ENCODE data around the gene GPI.

The GPI gene

DNA sequence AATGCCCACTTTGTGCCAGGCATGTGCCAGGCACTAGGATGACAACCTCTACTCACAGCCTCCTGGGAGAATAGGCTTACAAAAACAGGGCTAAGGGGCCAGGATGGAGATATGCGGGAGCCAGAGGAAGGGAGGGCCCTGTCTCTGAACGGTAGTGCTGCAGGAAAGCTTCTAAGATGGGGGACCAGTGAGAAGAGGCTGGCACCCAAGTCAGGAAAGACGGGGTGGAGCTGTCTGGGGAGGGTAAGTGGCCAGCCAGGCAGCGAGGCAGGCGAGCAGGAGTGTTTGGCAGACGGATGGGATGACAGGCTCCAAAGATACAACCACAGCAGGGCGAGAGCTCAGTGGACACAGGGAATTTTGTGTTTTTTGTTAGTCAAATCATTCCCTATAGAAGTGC, 44.7 kb upstream of the GPI start:
- TF ChIP-seq, protein P1, sequence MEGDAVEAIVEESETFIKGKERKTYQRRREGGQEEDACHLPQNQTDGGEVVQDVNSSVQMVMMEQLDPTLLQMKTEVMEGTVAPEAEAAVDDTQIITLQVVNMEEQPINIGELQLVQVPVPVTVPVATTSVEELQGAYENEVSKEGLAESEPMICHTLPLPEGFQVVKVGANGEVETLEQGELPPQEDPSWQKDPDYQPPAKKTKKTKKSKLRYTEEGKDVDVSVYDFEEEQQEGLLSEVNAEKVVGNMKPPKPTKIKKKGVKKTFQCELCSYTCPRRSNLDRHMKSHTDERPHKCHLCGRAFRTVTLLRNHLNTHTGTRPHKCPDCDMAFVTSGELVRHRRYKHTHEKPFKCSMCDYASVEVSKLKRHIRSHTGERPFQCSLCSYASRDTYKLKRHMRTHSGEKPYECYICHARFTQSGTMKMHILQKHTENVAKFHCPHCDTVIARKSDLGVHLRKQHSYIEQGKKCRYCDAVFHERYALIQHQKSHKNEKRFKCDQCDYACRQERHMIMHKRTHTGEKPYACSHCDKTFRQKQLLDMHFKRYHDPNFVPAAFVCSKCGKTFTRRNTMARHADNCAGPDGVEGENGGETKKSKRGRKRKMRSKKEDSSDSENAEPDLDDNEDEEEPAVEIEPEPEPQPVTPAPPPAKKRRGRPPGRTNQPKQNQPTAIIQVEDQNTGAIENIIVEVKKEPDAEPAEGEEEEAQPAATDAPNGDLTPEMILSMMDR (IDR thresholded peaks at IDR 0.05; ENCODE audit: low read depth, low read length): no peak
- H3K4me3 ChIP-seq (replicated peaks in 1 of 2; ENCODE audit: low read depth in 2 of 2, low read length in 2 of 2): no peak overlapping the region
- no peak for DNase-seq (ENCODE audit: low read depth in 2 of 2)

DNA sequence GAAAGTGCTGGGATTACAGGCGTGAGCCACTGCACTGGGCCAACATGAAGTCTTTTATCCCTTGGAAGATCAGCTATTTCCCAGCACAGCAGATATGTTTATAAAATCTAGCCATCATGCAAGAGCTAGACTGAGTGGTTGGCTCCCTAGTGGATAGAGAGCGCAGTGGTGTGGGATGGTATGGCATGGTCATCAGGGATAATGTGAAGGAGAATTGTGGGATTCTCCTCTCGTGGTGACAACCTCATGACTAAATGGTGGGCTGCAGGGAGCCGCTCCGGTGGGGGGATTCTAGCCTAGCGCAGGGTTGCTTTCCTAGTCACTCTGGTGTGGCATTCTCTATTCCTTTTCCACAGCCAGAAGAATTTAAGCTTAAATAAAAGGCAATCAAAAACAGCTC, 43.3 kb upstream of the GPI start:
- no peak overlapping the region for H3K4me3 ChIP-seq (replicated peaks in 1 of 2; ENCODE audit: low read depth in 2 of 2, low read length in 2 of 2)
- TF ChIP-seq, protein P1 (IDR thresholded peaks at IDR 0.05; ENCODE audit: low read depth, low read length): no peak
- no peak for DNase-seq (ENCODE audit: low read depth in 2 of 2)

DNA sequence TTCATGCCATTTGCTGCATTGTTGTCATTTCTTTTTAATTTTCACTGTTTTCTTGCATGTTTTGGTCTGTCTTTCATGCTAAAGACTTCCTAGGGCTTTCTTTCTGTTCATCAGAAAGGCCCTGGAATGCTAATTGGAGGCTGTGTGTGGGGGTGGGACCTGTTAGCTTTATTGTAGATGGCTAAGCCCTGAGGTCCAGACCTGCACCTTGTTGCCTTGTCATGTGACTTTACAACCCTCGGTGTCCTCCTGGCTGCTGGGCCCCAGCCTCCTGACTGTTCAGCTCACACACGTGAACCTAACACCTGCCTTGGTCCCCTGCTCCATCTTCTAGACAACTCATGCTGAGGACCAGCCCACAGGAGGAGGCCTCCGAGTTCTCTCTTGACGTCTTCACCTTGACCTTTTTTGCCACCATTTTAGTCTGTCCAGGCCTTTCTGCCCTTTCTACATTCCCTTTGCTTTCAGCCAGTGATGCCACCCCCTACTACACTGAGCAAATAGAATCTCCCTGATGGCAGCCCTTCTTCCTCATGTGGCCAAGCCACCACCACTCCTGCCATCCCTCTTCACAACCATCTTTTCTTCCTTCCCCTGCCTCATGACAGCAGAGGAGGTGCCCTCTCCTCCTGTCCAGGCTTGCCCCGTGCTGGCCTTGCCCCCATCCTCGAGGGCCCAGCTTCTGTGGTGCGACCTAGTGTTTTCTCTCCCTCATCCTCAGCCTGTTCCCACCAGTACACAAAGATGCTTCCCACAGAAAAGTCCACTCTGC, 41.4 kb upstream of the GPI start:
- H3K4me3 ChIP-seq (replicated peaks in 1 of 2; ENCODE audit: low read depth in 2 of 2, low read length in 2 of 2): no peak overlapping the region
- DNase-seq (ENCODE audit: low read depth in 2 of 2): no peak
- TF ChIP-seq, protein P1 (IDR thresholded peaks at IDR 0.05; ENCODE audit: low read depth, low read length): no peak

- no peak overlapping the region for H3K4me3 ChIP-seq (replicated peaks in 1 of 2; ENCODE audit: low read depth in 2 of 2, low read length in 2 of 2)
- TF ChIP-seq, protein P1 (IDR thresholded peaks at IDR 0.05; ENCODE audit: low read depth, low read length): no peak
- DNase-seq (ENCODE audit: low read depth in 2 of 2): no peak
Measured at GRCh38 chr19:34324320-34324719, 40.7 kb upstream of the GPI start.

DNA sequence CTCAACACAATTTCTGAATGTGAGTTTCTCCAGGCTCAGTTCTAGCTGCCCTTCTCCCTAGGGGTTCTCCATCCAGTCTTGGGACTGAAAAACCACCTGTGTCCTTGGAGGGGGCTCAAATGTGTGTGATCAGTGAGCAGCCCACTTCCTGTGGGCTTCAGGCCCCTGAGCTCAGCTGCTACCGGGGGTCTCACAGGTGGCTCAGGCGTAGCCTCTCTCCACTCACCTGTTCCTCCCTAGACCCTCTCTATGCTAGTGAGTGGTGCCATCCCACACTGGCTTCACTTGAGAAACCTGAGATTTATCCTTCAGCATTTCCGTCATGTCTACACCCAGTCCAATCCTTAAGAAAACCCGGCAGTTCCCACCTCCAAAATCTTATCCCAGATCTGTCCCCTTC, 39.8 kb upstream of the GPI start:
- DNase-seq (ENCODE audit: low read depth in 2 of 2): no peak
- H3K4me3 ChIP-seq (replicated peaks in 1 of 2; ENCODE audit: low read depth in 2 of 2, low read length in 2 of 2): no peak overlapping the region
- TF ChIP-seq, protein P1 (IDR thresholded peaks at IDR 0.05; ENCODE audit: low read depth, low read length): no peak

- H3K4me3 ChIP-seq (replicated peaks in 1 of 2; ENCODE audit: low read depth in 2 of 2, low read length in 2 of 2): no peak overlapping the region
- DNase-seq (ENCODE audit: low read depth in 2 of 2): no peak
- TF ChIP-seq, protein P1 (IDR thresholded peaks at IDR 0.05; ENCODE audit: low read depth, low read length): no peak
Measured at GRCh38 chr19:34325981-34326787, 38.8 kb upstream of the GPI start.

Measured in cardiac fibroblast (primary cell).